HEK293T (cell line): ENCODE measurements around the gene FBXL19.

Source experiments
- ARNT ChIP-seq: fragments of 450-650 bp; IDR thresholded peaks from 2 replicates; pipeline ENCODE4 v1.6.1; 2017; ENCODE audit warnings: mild to moderate bottlenecking
- BHLHE40 ChIP-seq: fragments of 450-650 bp; IDR thresholded peaks from 2 replicates; pipeline ENCODE4 v1.6.1; 2016; ENCODE audit warnings: mild to moderate bottlenecking, moderate library complexity, borderline replicate concordance
- CTBP1 ChIP-seq: fragments of 450-650 bp; IDR thresholded peaks from 2 replicates; pipeline ENCODE4 v1.6.1; 2016; ENCODE audit warnings: borderline replicate concordance
- ELF4 ChIP-seq: fragments of 450-650 bp; IDR thresholded peaks from 2 replicates; pipeline ENCODE4 v1.6.1; 2017; ENCODE audit warnings: antibody characterized with exemption
- FOXK2 ChIP-seq: fragments of 450-650 bp; IDR thresholded peaks from 2 replicates; pipeline ENCODE4 v1.6.1; 2016; ENCODE audit warnings: mild to moderate bottlenecking
- FOXM1 ChIP-seq: fragments of 450-650 bp; IDR thresholded peaks from 2 replicates; pipeline ENCODE4 v1.6.1; 2017; ENCODE audit warnings: mild to moderate bottlenecking, borderline replicate concordance
- L3MBTL2 ChIP-seq: fragments of 450-650 bp; conservative IDR thresholded peaks from 2 replicates; pipeline ENCODE4 v1.6.1; 2016; ENCODE audit warnings: mild to moderate bottlenecking
- LEF1 ChIP-seq: fragments of 450-650 bp; IDR thresholded peaks from 2 replicates; pipeline ENCODE4 v1.6.1; 2017; ENCODE audit warnings: mild to moderate bottlenecking, borderline replicate concordance
- SP1 ChIP-seq: fragments of 450-650 bp; IDR thresholded peaks from 2 replicates; pipeline ENCODE4 v1.6.1; 2017
- SUZ12 ChIP-seq: fragments of 450-650 bp; IDR thresholded peaks from 2 replicates; pipeline ENCODE4 v1.6.1; 2016; ENCODE audit warnings: mild to moderate bottlenecking
- ZNF384 ChIP-seq: fragments of 450-650 bp; IDR thresholded peaks from 2 replicates; pipeline ENCODE4 v1.6.1; 2016

DNA sequence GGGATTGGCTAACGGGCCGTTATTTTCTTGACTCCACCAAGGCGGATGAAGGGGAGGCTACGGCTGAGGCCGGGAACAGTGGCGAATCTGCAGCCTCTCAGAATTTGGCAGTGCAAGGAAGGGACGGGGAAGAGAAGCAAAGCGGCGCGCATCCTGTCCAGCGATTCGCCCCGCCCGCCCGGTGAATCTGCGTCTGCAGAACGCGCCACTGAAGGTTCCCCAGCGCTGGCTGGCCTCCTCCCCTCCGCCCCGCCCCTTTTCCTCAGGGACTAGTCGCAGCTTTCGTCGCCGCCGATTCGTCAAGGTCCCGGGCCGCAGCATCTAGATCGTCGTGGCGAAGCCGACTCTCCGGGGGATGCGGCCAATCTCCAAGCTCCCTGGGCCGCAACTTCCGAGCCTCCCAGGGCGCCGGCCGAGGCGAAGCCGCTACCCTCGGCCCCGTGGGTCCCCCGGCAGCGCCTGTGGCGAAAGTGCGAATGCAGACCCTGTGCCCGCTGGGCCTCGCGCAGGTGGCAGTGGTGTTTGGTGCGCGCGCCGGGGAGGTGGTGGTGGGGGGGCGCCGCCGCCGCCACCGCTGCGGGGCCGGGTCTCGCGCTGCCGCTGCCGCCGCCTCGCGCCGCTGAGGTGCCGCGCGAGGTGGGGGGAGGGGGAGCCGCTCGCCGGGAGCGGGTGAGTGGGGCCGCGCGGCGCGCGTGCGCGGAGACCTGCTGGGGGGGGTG, 34.2 kb downstream of the FBXL19 start, which contains the start of gene SETD1A:
- TF ChIP-seq FOXM1 (peak; percentile 97), ARNT (no peak; the same call in 1 of the 2 replicates), ELF4 (peak; percentile 71; the same call in 1 of the 2 replicates), FOXK2 (no peak), ZNF384 (no peak), LEF1 (peak; percentile 21; the same call in 1 of the 2 replicates), SUZ12 (no peak), SP1 (peak; percentile 94), BHLHE40 (no peak), L3MBTL2 (peak; percentile 87; the same call in 1 of the 2 replicates), CTBP1 (no peak; the same call in 1 of the 2 replicates)
